H9 (cell line): ENCODE measurements around the gene POU3F3. TPM values are rescaled to one million over a fixed set of nuclear protein-coding genes. Genes with fewer than 3 reads are reported as not detected.

ENCODE experiments used
- DNase-seq: peaks from one replicate; pipeline ENCODE4 v3.0.0-alpha.2; 2017
- H2AFZ ChIP-seq: one replicate; pipeline ENCODE4 v1.6.1; 2013; ENCODE audit warnings: mild to moderate bottlenecking, low read length, control low read depth, moderate library complexity
- H2AK5ac ChIP-seq: 2 replicates; pipeline ENCODE4 v1.6.1; 2013; ENCODE audit warnings: low read length, control low read depth, mixed read lengths; ENCODE audit not compliant: insufficient read length
- H2BK120ac ChIP-seq: one replicate; pipeline ENCODE4 v1.6.1; 2013; ENCODE audit warnings: low read depth, mild to moderate bottlenecking, low read length, control low read depth, inconsistent platforms; ENCODE audit not compliant: poor library complexity, severe bottlenecking
- H2BK12ac ChIP-seq: 2 replicates; pipeline ENCODE4 v1.6.1; 2013; ENCODE audit warnings: low read length, control low read depth, mixed read lengths, low read depth; ENCODE audit not compliant: insufficient read length
- H2BK15ac ChIP-seq: 2 replicates; pipeline ENCODE4 v1.6.1; 2013; ENCODE audit warnings: low read depth, low read length, control low read depth
- H2BK20ac ChIP-seq: one replicate; pipeline ENCODE4 v1.6.1; 2013; ENCODE audit warnings: low read depth, mild to moderate bottlenecking, low read length, control low read depth, inconsistent platforms; ENCODE audit not compliant: poor library complexity, severe bottlenecking
- H2BK5ac ChIP-seq: 2 replicates; pipeline ENCODE4 v1.6.1; 2013; ENCODE audit warnings: low read length, control low read depth, mixed read lengths; ENCODE audit not compliant: insufficient read length
- H3K14ac ChIP-seq: 2 replicates; pipeline ENCODE4 v1.6.1; 2013; ENCODE audit warnings: low read length, control low read depth; ENCODE audit not compliant: insufficient read depth
- H3K18ac ChIP-seq: 2 replicates; pipeline ENCODE4 v1.6.1; 2013; ENCODE audit warnings: low read depth, mild to moderate bottlenecking, mixed read lengths, low read length, control low read depth; ENCODE audit not compliant: insufficient read length
- H3K23ac ChIP-seq: 2 replicates; pipeline ENCODE4 v1.6.1; 2013; ENCODE audit warnings: low read length, control low read depth, mixed read lengths, low read depth; ENCODE audit not compliant: insufficient read length
- H3K23me2 ChIP-seq: 2 replicates; pipeline ENCODE4 v1.6.1; 2013; ENCODE audit warnings: low read depth, mild to moderate bottlenecking, mixed read lengths, low read length, control low read depth; ENCODE audit not compliant: insufficient read length, poor library complexity, severe bottlenecking
- H3K27ac ChIP-seq: 2 replicates; pipeline ENCODE4 v1.5.1; 2013; ENCODE audit warnings: low read length, control low read depth, mixed read lengths, low read depth; ENCODE audit not compliant: insufficient read length
- H3K27me3 ChIP-seq: 2 replicates; pipeline ENCODE4 v1.6.1; 2013; ENCODE audit warnings: low read length, control low read depth, inconsistent platforms; ENCODE audit not compliant: insufficient read depth
- H3K4ac ChIP-seq: 2 replicates; pipeline ENCODE4 v1.6.1; 2013; ENCODE audit warnings: low read depth, mild to moderate bottlenecking, control low read depth, inconsistent platforms, low read length, moderate library complexity
- H3K4me1 ChIP-seq: 2 replicates; pipeline ENCODE4 v1.6.1; 2013; ENCODE audit warnings: low read length, control low read depth, inconsistent platforms; ENCODE audit not compliant: insufficient read depth
- H3K4me2 ChIP-seq: 2 replicates; pipeline ENCODE4 v1.6.1; 2013; ENCODE audit warnings: low read length, control low read depth, mixed read lengths; ENCODE audit not compliant: insufficient read length, insufficient read depth
- H3K56ac ChIP-seq: 2 replicates; pipeline ENCODE4 v1.6.1; 2013; ENCODE audit warnings: low read depth, mild to moderate bottlenecking, mixed read lengths, low read length, control low read depth; ENCODE audit not compliant: insufficient read length
- H3K79me1 ChIP-seq: 2 replicates; pipeline ENCODE4 v1.6.1; 2013; ENCODE audit warnings: low read depth, mild to moderate bottlenecking, moderate library complexity, low read length, control low read depth, inconsistent platforms; ENCODE audit not compliant: insufficient read depth, poor library complexity, severe bottlenecking
- H3K79me2 ChIP-seq: 2 replicates; pipeline ENCODE4 v1.6.1; 2013; ENCODE audit warnings: low read length, control low read depth, inconsistent platforms; ENCODE audit not compliant: insufficient read depth
- H3K9ac ChIP-seq: 2 replicates; pipeline ENCODE4 v1.6.1; 2013; ENCODE audit warnings: low read length, control low read depth, mixed read lengths; ENCODE audit not compliant: insufficient read length; ENCODE audit errors: extremely low read depth
- H3K9me3 ChIP-seq: one replicate; pipeline ENCODE4 v1.6.1; 2013; ENCODE audit warnings: low read depth, low read length, inconsistent platforms; ENCODE audit not compliant: control insufficient read depth
- H3T11ph ChIP-seq: one replicate; pipeline ENCODE4 v1.6.1; 2013; ENCODE audit warnings: mild to moderate bottlenecking, low read length, control low read depth, inconsistent platforms
- H4K20me1 ChIP-seq: one replicate; pipeline ENCODE4 v1.6.1; 2013; ENCODE audit not compliant: control insufficient read depth, insufficient read length, insufficient read depth
- H4K5ac ChIP-seq: 2 replicates; pipeline ENCODE4 v1.6.1; 2013; ENCODE audit warnings: low read depth, mild to moderate bottlenecking, mixed read lengths, low read length, control low read depth; ENCODE audit not compliant: insufficient read length
- H4K8ac ChIP-seq: replicated peaks from 2 replicates; pipeline ENCODE4 v1.6.1; 2013; ENCODE audit warnings: low read length, control low read depth, mixed read lengths, low read depth; ENCODE audit not compliant: insufficient read length
- H4K91ac ChIP-seq: 2 replicates; pipeline ENCODE4 v1.6.1; 2013; ENCODE audit warnings: low read depth, mild to moderate bottlenecking, moderate library complexity, mixed read lengths, low read length, control low read depth; ENCODE audit not compliant: insufficient read length
- H3K27ac Mint-ChIP-seq, 3 experiments: 2 replicates in 2 of 3; 3 replicates in 1 of 3; pipeline ENCODE4 v1.8.0; 2020 to 2021; ENCODE audit warnings: mixed read lengths in 3 of 3, mild to moderate bottlenecking in 1 of 3, moderate library complexity in 1 of 3
- H3K27me3 Mint-ChIP-seq: 2 replicates; pipeline ENCODE4 v1.8.0; 2021; ENCODE audit warnings: low read depth, mild to moderate bottlenecking, moderate library complexity, mixed read lengths
- H3K36me3 Mint-ChIP-seq, 3 experiments: 2 replicates in 2 of 3; 3 replicates in 1 of 3; pipeline ENCODE4 v1.8.0; 2020 to 2021; ENCODE audit warnings: low read depth in 3 of 3, mixed read lengths in 3 of 3; ENCODE audit not compliant: insufficient read depth in 1 of 3
- H3K4me1 Mint-ChIP-seq, 2 experiments: 2 replicates each; pipeline ENCODE4 v1.8.0; 2020; ENCODE audit warnings: mixed read lengths in 2 of 2
- H3K4me3 Mint-ChIP-seq, 2 experiments: 2 replicates in 1 of 2; 3 replicates in 1 of 2; pipeline ENCODE4 v1.8.0; 2020 to 2021; ENCODE audit warnings: mild to moderate bottlenecking in 2 of 2, mixed read lengths in 2 of 2, moderate library complexity in 1 of 2
- H3K9me3 Mint-ChIP-seq, 2 experiments: 2 replicates in 1 of 2; 3 replicates in 1 of 2; pipeline ENCODE4 v1.8.0; 2020; ENCODE audit warnings: mild to moderate bottlenecking in 2 of 2, mixed read lengths in 2 of 2, moderate library complexity in 1 of 2
- CTCF ChIP-seq: fragments of 200-600 bp; sonication (generic); conservative IDR thresholded peaks from 3 replicates; pipeline ENCODE4 v1.8.0; 2021; ENCODE audit warnings: antibody characterized with exemption, mild to moderate bottlenecking
- WGBS: extraction: QIAGEN DNeasy Blood & Tissue Kit; methylation state at CpG from one replicate; pipeline ENCODE4 v1.1.7; 2013; ENCODE audit warnings: missing lambda C conversion rate, low lambda C conversion rate, mixed read lengths; ENCODE audit not compliant: insufficient read length; ENCODE audit errors: extremely low coverage; 5-methylcytosine and 5-hydroxymethylcytosine counted together
- total RNA-seq: library from RNA; stranded (reverse); gene quantifications from 2 replicates; pipeline ENCODE4 v1.2.1, GENCODE V29; 2021

POU3F3 gene
- total RNA-seq, 1 experiment from 2014 or later: not detected

- peaks cover 80% of the 10 kb centered on the region for H3K27me3 ChIP-seq
- H2BK20ac ChIP-seq: no peak overlapping the region
- H3K14ac ChIP-seq: no peak overlapping the region
- Mint-ChIP-seq H3K27me3 (peaks cover 97% of the 10 kb centered on the region), H3K4me1 (peaks cover 36 to 48% of the 10 kb centered on the region in 2 experiments), H3K4me3 (0 out of 5 replicates have a peak overlapping the region, but pooled peaks of 1 of the 2 experiments have one; percentile 29), H3K27ac (no peak overlapping the region), H3K9me3 (peaks cover 0 to 5% of the 10 kb centered on the region in 2 experiments; a peak in 2 of 5 replicates), H3K36me3 (no peaks in the 10 kb centered on the region)
- no peaks in the 10 kb centered on the region for H3K4me1 ChIP-seq
- H3K4ac ChIP-seq: no peak overlapping the region
- no peak for TF ChIP-seq CTCF
- no peak overlapping the region for H4K91ac ChIP-seq
- H3K9ac ChIP-seq: no peak overlapping the region
- H3K23me2 ChIP-seq: peaks cover 14% of the 10 kb centered on the region
- H2BK120ac ChIP-seq: no peak overlapping the region
- H2BK12ac ChIP-seq: no peak overlapping the region
- no peak overlapping the region for H3T11ph ChIP-seq
- H3K56ac ChIP-seq: no peak overlapping the region
- DNase-seq: no peak
- H2AK5ac ChIP-seq: no peak overlapping the region
- no CpG with 5 or more reads among the region's 4 CpGs for WGBS
- no peaks in the 10 kb centered on the region for H4K20me1 ChIP-seq
- no peak overlapping the region for H3K23ac ChIP-seq
- H3K79me1 ChIP-seq: no peaks in the 10 kb centered on the region
- no peak overlapping the region for H4K8ac ChIP-seq
- H2BK15ac ChIP-seq: no peak overlapping the region
- H3K4me2 ChIP-seq: no peak overlapping the region
- H3K9me3 ChIP-seq: no peaks in the 10 kb centered on the region
- H3K27ac ChIP-seq: no peak overlapping the region
- no peak overlapping the region for H3K18ac ChIP-seq
- no peaks in the 10 kb centered on the region for H3K79me2 ChIP-seq
- H2AFZ ChIP-seq: no peak overlapping the region
- no peak overlapping the region for H2BK5ac ChIP-seq
- H4K5ac ChIP-seq: no peak overlapping the region
These were observed 16.4 kb downstream of the POU3F3 start for GRCh38 chr2:104870100-104870975.
